NCI-H1092 (cell line): Measurements from ENCODE around the gene KIF1B.

Source experiments
- DNase-seq: peaks from one replicate; lab custom pipeline; 2025; lab: John Stamatoyannopoulos, UW

Gene KIF1B

GRCh38 chr1:10338047-10338446 is 127.7 kb downstream of the KIF1B start:
- no peak for DNase-seq

- DNase-seq, result no peak
Observed at GRCh38 chr1:10338611-10339010, 128.2 kb downstream of the KIF1B start.

- DNase-seq, result no peak
Observed at GRCh38 chr1:10339036-10339567, 128.7 kb downstream of the KIF1B start.

- no peak for DNase-seq
Observed at GRCh38 chr1:10339815-10340214, 129.4 kb downstream of the KIF1B start.

- no peak for DNase-seq
Observed at GRCh38 chr1:10340930-10341590, 130.7 kb downstream of the KIF1B start.

GRCh38 chr1:10347109-10347508 is 136.7 kb downstream of the KIF1B start:
- no peak for DNase-seq

- DNase-seq, result no peak
Observed at GRCh38 chr1:10353282-10353681, 142.9 kb downstream of the KIF1B start.

- DNase-seq, result no peak
Observed at GRCh38 chr1:10353693-10354092, 143.3 kb downstream of the KIF1B start.

- no peak for DNase-seq
Observed at GRCh38 chr1:10360045-10360444, 149.7 kb downstream of the KIF1B start.

- DNase-seq, result no peak
Observed at GRCh38 chr1:10361515-10361914, 151.1 kb downstream of the KIF1B start.

GRCh38 chr1:10368194-10368593 is 157.8 kb downstream of the KIF1B start:
- no peak for DNase-seq

- no peak for DNase-seq
Observed at GRCh38 chr1:10374442-10374860, 164.1 kb downstream of the KIF1B start.

- DNase-seq, result peak; percentile 12
Observed at GRCh38 chr1:10377365-10378029, 167.1 kb downstream of the KIF1B start.

GRCh38 chr1:10378081-10378841 is 167.9 kb downstream of the KIF1B start:
- DNase-seq, result no peak

- DNase-seq, result no peak
Observed at GRCh38 chr1:10379101-10379620, 168.8 kb downstream of the KIF1B start.

- no peak for DNase-seq
Observed at GRCh38 chr1:10379676-10380075, 169.3 kb downstream of the KIF1B start.

GRCh38 chr1:10380594-10381275 is 170.4 kb downstream of the KIF1B start:
- DNase-seq, result no peak

GRCh38 chr1:10383630-10384029 is 173.3 kb downstream of the KIF1B start:
- no peak for DNase-seq

GRCh38 chr1:10384219-10384618 is 173.8 kb downstream of the KIF1B start:
- no peak for DNase-seq

GRCh38 chr1:10386761-10387676 is 176.6 kb downstream of the KIF1B start:
- no peak for DNase-seq
